Endothelial cell of umbilical vein (primary cell): ENCODE data around the gene MARVELD3. TPM values are rescaled to one million over a fixed set of nuclear protein-coding genes. Genes with fewer than 3 reads are reported as not detected.

Source experiments
- BruUV-seq: library from RNA; stranded (reverse); fragments of 400-500 nt; replicated peaks from 2 replicates; lab custom pipeline; 2021; lab: Mats Ljungman, UMichigan
- CTCF ChIA-PET: fragments of 300-600, 350-600 bp; sonication (Branson Sonifier 250); formaldehyde crosslinking; loops from one replicate; lab custom pipeline; 2021; ENCODE audit warnings: antibody characterized with exemption, inconsistent platforms; lab: Charles Lee
- POLR2A ChIA-PET: fragments of 300-600, 350-600 bp; sonication (Branson Sonifier 250); formaldehyde crosslinking; loops from one replicate; lab custom pipeline; 2021; ENCODE audit warnings: antibody characterized with exemption, inconsistent platforms; lab: Charles Lee
- DNase-seq: peaks from one replicate; pipeline ENCODE4 v3.0.0-alpha.2; 2011; ENCODE audit warnings: low read depth, low spot score
- FAIRE-seq: peaks from 2 replicates; lab custom pipeline; 2011; peaks lifted over from hg19 to GRCh38; lab: Jason Lieb, UNC
- H2AFZ ChIP-seq: 2 replicates; pipeline ENCODE4 v1.6.0; 2012; ENCODE audit warnings: low read depth, low read length, control low read depth, inconsistent platforms
- H3K27ac ChIP-seq: 2 replicates; pipeline ENCODE4 v1.5.1; 2011; ENCODE audit warnings: low read depth, mild to moderate bottlenecking, control low read depth, low read length, moderate library complexity; ENCODE audit not compliant: insufficient read depth
- H3K27me3 ChIP-seq, 2 experiments: 2 replicates each; pipeline versions ENCODE4 v1.6.0 to v1.6.1; 2011; ENCODE audit warnings: low read length in 2 of 2, mixed read lengths in 1 of 2; ENCODE audit not compliant: control insufficient read depth in 2 of 2, insufficient read depth in 2 of 2
- H3K36me3 ChIP-seq, 2 experiments: 2 replicates in 1 of 2; 3 replicates in 1 of 2; pipeline ENCODE4 v1.5.1; 2011; ENCODE audit warnings: low read length in 2 of 2, mild to moderate bottlenecking in 1 of 2, moderate library complexity in 1 of 2; ENCODE audit not compliant: control insufficient read depth in 2 of 2, insufficient read depth in 2 of 2; ENCODE audit errors: extremely low read depth in 1 of 2
- H3K4me1 ChIP-seq: 3 replicates; pipeline ENCODE4 v1.5.1; 2011; ENCODE audit warnings: mild to moderate bottlenecking, low read length; ENCODE audit not compliant: control insufficient read depth, insufficient read depth; ENCODE audit errors: extremely low read depth
- H3K4me2 ChIP-seq: 2 replicates; pipeline ENCODE4 v1.6.1; 2011; ENCODE audit warnings: low read length, control low read depth, mixed read lengths; ENCODE audit not compliant: insufficient read depth
- H3K4me3 ChIP-seq, 3 experiments: fragments of 200-600 bp in 1 of 3; sonication (generic), shearing (Covaris generic) in 1 of 3; replicated peaks in 1 of 3; 2 replicates each; pipeline ENCODE4 v1.5.1; 2011 to 2016; ENCODE audit warnings: control low read depth in 3 of 3, low read length in 3 of 3, mild to moderate bottlenecking in 2 of 3, inconsistent platforms in 1 of 3, low read depth in 1 of 3, moderate library complexity in 1 of 3; ENCODE audit not compliant: insufficient read depth in 1 of 3
- H3K79me2 ChIP-seq: 2 replicates; pipeline ENCODE4 v1.6.0; 2012; ENCODE audit warnings: low read length, inconsistent platforms; ENCODE audit not compliant: control insufficient read depth, insufficient read depth
- H3K9ac ChIP-seq: replicated peaks from 2 replicates; pipeline ENCODE3; 2011; ENCODE audit warnings: low read length, control low read depth; ENCODE audit not compliant: insufficient read depth; ENCODE audit errors: extremely low read depth
- H3K9me1 ChIP-seq: replicated peaks from 3 replicates; pipeline ENCODE4 v1.6.0; 2011; ENCODE audit warnings: mild to moderate bottlenecking, low read length; ENCODE audit not compliant: control insufficient read depth, insufficient read depth; ENCODE audit errors: extremely low read depth
- H3K9me3 ChIP-seq: replicated peaks from 2 replicates; pipeline ENCODE4 v1.5.1; 2012; ENCODE audit warnings: low read length, inconsistent platforms; ENCODE audit not compliant: control insufficient read depth, insufficient read depth
- H4K20me1 ChIP-seq: replicated peaks from 2 replicates; pipeline ENCODE3; 2011; ENCODE audit warnings: mild to moderate bottlenecking, low read length; ENCODE audit not compliant: control insufficient read depth, insufficient read depth; ENCODE audit errors: extremely low read depth
- EZH2 ChIP-seq: IDR thresholded peaks from 2 replicates; pipeline ENCODE4 v1.6.1; 2012; ENCODE audit warnings: borderline replicate concordance, low read depth, mild to moderate bottlenecking, moderate library complexity, low read length, inconsistent platforms; ENCODE audit not compliant: severe bottlenecking
- MYC ChIP-seq: IDR thresholded peaks from one replicate; pipeline ENCODE4 v1.6.1; 2011; ENCODE audit warnings: mild to moderate bottlenecking, low read depth, low read length
- POLR2AphosphoS5 ChIP-seq: IDR thresholded peaks from 2 replicates; pipeline ENCODE4 v1.6.1; 2012; ENCODE audit warnings: low read depth, mild to moderate bottlenecking, control low read depth, low read length, moderate library complexity; ENCODE audit not compliant: insufficient read depth
- dilution Hi-C: fragments of 300-500 bp; cut with MboI; formaldehyde crosslinking; loops from one replicate; pipeline ENCODE4 v1.15.0; 2019; ENCODE audit warnings: low sequenced_read_pairs; ENCODE audit not compliant: extremely low pct_ligation_motif_present
- intact Hi-C: fragments of 100-400 bp; cut with micrococcal nuclease; formaldehyde crosslinking; loops from one replicate; pipeline ENCODE4 v1.10.0; 2022
- polyA plus RNA-seq, 4 experiments: library from polyadenylated mRNA; depleted of rRNA in 3 of 4; stranded (reverse) in 3 of 4; unstranded in 1 of 4; fragments of >200 nt; gene quantifications; 2 replicates each; pipeline versions ENCODE4 v1.2.1 to v1.2.3, GENCODE V29; 2011 to 2012; ENCODE audit warnings: missing spikeins in 1 of 4
- total RNA-seq: library from RNA; stranded (reverse); gene quantifications from 2 replicates; pipeline ENCODE4 v1.2.3, GENCODE V29; 2021

Gene MARVELD3
- total and polyA plus RNA-seq, 2 donors (not counting 3 experiments of a cell fraction or from before 2014, with no cell fraction given), result not detected

- no peaks in the 10 kb centered on the region for H3K27me3 ChIP-seq
- intact Hi-C loops, result no loop called here
- dilution Hi-C loops, result no loop called here
- FAIRE-seq (no peak), DNase-seq (no peak)
- TF ChIP-seq EZH2 (no peak), MYC (no peak)
- H3K9me1 ChIP-seq, result no peaks in the 10 kb centered on the region
- no peaks in the 10 kb centered on the region for H3K9me3 ChIP-seq
- ChIA-PET CTCF (interaction anchor here (1.0 kb wide), 1 partner anchor 288 kb away, joined by 3 read pairs; no protein-coding TSS in a partner anchor), POLR2A (no interaction called here)
- no peak overlapping the region for H2AFZ ChIP-seq
- H3K79me2 ChIP-seq, result no peaks in the 10 kb centered on the region
- H3K4me2 ChIP-seq, result no peak overlapping the region
- no peaks in the 10 kb centered on the region for H4K20me1 ChIP-seq
- no peaks in the 10 kb centered on the region for H3K4me1 ChIP-seq
- H3K27ac ChIP-seq, result no peak overlapping the region
- peaks cover 8 to 11% of the 10 kb centered on the region in 2 experiments for H3K36me3 ChIP-seq
- no peak overlapping the region for H3K9ac ChIP-seq
- H3K4me3 ChIP-seq, result no peak overlapping the region
- BruUV-seq, result no TSS peak
Observed at GRCh38 chr16:71673582-71673973, 47.6 kb downstream of the MARVELD3 start.

GRCh38 chr16:71674229-71674628 lies 48.2 kb downstream of the MARVELD3 start:
- H3K36me3 ChIP-seq, result peaks cover 9 to 10% of the 10 kb centered on the region in 2 experiments
- no TSS peak for BruUV-seq
- H3K27ac ChIP-seq, result no peak overlapping the region
- H3K9ac ChIP-seq, result no peak overlapping the region
- FAIRE-seq (no peak), DNase-seq (no peak)
- H3K4me1 ChIP-seq, result no peaks in the 10 kb centered on the region
- dilution Hi-C loops, result no loop called here
- TF ChIP-seq MYC (no peak), POLR2AphosphoS5 (no peak)
- no peak overlapping the region for H3K4me2 ChIP-seq
- no peak overlapping the region for H2AFZ ChIP-seq
- CTCF ChIA-PET, result interaction anchor here (1.0 kb wide), 1 partner anchor 287 kb away, joined by 3 read pairs; no protein-coding TSS in a partner anchor
- intact Hi-C loops, result no loop called here
- no peaks in the 10 kb centered on the region for H4K20me1 ChIP-seq
- no peaks in the 10 kb centered on the region for H3K9me1 ChIP-seq
- POLR2A ChIA-PET, result no interaction called here
- no peaks in the 10 kb centered on the region for H3K27me3 ChIP-seq
- no peaks in the 10 kb centered on the region for H3K9me3 ChIP-seq
- H3K79me2 ChIP-seq, result no peaks in the 10 kb centered on the region
- no peak overlapping the region for H3K4me3 ChIP-seq
